Measurements from ENCODE around the gene SYNE3.

The SYNE3 gene

DNA sequence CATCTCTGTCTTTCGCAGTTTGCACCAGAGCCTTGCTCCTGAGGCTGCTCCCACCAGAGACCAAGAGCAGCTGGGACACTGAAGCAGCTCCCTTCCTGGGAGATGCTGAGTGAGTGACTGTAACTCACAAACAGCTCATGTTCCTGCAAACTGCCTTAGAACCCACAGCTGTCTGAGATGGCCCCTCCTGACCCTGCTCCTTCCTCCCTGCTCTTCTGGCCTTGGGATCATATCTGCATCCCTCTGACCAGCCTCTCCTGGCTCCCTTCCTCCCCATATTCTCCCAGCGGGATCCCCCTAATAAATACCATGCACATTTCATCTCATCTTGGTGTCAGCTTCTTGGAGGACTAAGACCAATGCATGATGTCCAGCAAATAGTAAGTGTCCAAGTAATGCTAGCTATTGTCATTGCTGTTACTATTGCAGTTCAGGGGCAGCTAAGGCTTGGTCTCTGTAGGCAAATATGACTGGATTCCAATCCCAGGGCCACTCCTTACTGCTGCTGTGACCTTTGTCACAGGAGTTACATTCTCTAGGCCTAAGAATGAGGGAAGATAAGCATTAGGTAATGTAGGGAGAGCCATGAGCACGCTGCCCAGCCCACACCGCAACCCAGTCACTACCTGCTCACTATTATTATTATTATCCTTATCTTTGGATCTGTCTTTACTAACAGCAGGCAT lies 47.9 kb downstream of the SYNE3 start:
- CTCF ChIA-PET = interaction anchor here (0.6 to 0.7 kb wide), 2 partner anchors 34 to 55 kb away, joined by 3 read pairs; no protein-coding TSS in a partner anchor
- no peak overlapping the region for H3K27ac ChIP-seq
- POLR2A ChIA-PET (ENCODE audit: low non-redundant PET) = no interaction called here
- TF ChIP-seq CTCF (conservative IDR thresholded peaks at IDR 0.05; ENCODE audit: low read depth) = no peak
- DNase-seq (ENCODE audit: low spot score) = no peak

- POLR2A ChIA-PET (ENCODE audit: low non-redundant PET) = no interaction called here
- no peak overlapping the region; the same call in 1 of the 2 replicates for H3K27ac ChIP-seq
- no peak for TF ChIP-seq CTCF (conservative IDR thresholded peaks at IDR 0.05; ENCODE audit: low read depth)
- DNase-seq (ENCODE audit: low spot score) = no peak
- CTCF ChIA-PET = no interaction called here
Measured at GRCh38 chr14:95467657-95468056, 48.8 kb downstream of the SYNE3 start.

GRCh38 chr14:95467232-95467631 lies 49.2 kb downstream of the SYNE3 start:
- POLR2A ChIA-PET (ENCODE audit: low non-redundant PET) = no interaction called here
- no peak for TF ChIP-seq CTCF (conservative IDR thresholded peaks at IDR 0.05; ENCODE audit: low read depth)

More at GRCh38 chr14:95467232-95467631, 49.2 kb downstream of the SYNE3 start:
- CTCF ChIA-PET = no interaction called here
- no peak for DNase-seq (ENCODE audit: low spot score)
- H3K27ac ChIP-seq = no peak overlapping the region; the same call in 1 of the 2 replicates

Measured in RWPE1 (cell line).